Endothelial cell of umbilical vein (primary cell): ENCODE data around the gene NKD1.

Source experiments
- POLR2A ChIP-seq: IDR thresholded peaks from 2 replicates; pipeline ENCODE4 v1.6.1; 2012; ENCODE audit warnings: low read depth, mild to moderate bottlenecking, control low read depth, low read length
- TF ChIP-seq, protein P1 (sequence below), 2 donors: IDR thresholded peaks; 1 replicate in 1 of 2; 2 replicates in 1 of 2; pipeline ENCODE4 v1.5.1; 2011; ENCODE audit warnings: low read length in 2 of 2, mild to moderate bottlenecking in 2 of 2, moderate library complexity in 2 of 2, control low read depth in 1 of 2, inconsistent platforms in 1 of 2, low read depth in 1 of 2; ENCODE audit not compliant: insufficient read depth in 1 of 2; ENCODE audit errors: extremely low read depth in 1 of 2
- TF ChIP-seq, protein P2 (sequence below): IDR thresholded peaks from 2 replicates; pipeline ENCODE4 v1.6.1; 2011; ENCODE audit not compliant: insufficient read depth, insufficient read length

DNA sequence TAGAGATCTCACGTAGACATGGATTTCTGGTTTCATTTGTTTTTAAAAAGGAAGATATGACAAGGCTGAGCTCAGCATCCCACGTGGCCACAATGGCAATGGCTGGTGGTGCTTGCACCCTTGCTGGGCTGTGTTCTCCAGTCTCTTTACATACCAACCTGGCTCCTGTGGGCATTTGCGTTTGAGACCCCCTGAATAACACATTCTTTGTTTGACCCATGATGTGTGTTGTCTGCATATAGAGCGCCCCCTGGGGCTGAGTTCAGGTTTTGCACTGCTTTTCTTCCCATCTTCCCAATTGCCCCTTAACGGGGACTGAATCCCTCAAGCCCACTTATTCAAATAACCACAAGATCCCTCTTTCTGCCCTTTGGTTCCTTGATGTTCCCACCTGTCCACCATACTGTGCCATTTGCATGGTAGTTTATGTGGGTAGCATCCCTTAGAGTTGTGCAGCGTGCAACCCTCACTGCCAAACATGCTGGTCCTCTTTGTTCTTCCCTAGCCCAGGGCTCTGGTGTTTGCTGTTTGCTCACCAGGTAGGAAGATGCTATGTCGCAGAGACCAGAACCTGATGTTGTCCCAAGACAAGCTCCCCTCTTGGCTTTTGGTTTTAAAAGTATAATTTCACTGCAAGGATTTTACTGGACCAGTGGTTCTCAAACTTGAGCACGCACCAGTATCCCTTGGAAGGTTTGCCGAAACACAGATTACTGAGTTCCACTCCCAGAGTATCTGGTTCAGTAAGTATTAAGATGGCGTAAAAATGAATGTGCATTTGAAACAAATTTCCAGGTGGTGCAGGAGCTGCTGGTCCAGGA, 38.5 kb upstream of the NKD1 start:
- TF ChIP-seq, protein P1, sequence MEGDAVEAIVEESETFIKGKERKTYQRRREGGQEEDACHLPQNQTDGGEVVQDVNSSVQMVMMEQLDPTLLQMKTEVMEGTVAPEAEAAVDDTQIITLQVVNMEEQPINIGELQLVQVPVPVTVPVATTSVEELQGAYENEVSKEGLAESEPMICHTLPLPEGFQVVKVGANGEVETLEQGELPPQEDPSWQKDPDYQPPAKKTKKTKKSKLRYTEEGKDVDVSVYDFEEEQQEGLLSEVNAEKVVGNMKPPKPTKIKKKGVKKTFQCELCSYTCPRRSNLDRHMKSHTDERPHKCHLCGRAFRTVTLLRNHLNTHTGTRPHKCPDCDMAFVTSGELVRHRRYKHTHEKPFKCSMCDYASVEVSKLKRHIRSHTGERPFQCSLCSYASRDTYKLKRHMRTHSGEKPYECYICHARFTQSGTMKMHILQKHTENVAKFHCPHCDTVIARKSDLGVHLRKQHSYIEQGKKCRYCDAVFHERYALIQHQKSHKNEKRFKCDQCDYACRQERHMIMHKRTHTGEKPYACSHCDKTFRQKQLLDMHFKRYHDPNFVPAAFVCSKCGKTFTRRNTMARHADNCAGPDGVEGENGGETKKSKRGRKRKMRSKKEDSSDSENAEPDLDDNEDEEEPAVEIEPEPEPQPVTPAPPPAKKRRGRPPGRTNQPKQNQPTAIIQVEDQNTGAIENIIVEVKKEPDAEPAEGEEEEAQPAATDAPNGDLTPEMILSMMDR (IDR thresholded peaks at IDR 0.05; ENCODE audit: extremely low read depth in 1 of 2, insufficient read depth in 1 of 2, low read depth in 1 of 2, low read length in 2 of 2), result peak; percentile 66 to 69
- no peak for TF ChIP-seq POLR2A
- TF ChIP-seq, protein P2, sequence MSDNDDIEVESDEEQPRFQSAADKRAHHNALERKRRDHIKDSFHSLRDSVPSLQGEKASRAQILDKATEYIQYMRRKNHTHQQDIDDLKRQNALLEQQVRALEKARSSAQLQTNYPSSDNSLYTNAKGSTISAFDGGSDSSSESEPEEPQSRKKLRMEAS, result no peak
